Measurements from ENCODE around the gene GPA33. TPM values are rescaled to one million over a fixed set of nuclear protein-coding genes. Genes with fewer than 3 reads are reported as not detected.
A peak's percentile ranks its signal among the peaks of the same experiment; 100 is the strongest.

GPA33 gene
- total RNA-seq, 4 donors from 2014 or later = 87.4 to 568 (median 509) TPM

GRCh38 chr1:167064621-167065020 is 25.6 kb downstream of the GPA33 start:
- Histone ChIP-seq H3K9me3 (no peaks in the 10 kb centered on the region), H3K36me3 (no peaks in the 10 kb centered on the region), H3K4me3 (no peak overlapping the region), H3K27ac (peak overlapping the region; percentile 64 to 80 (median 73)), H3K27me3 (no peaks in the 10 kb centered on the region), H3K4me1 (peaks cover 0 to 25% (median 17%) of the 10 kb centered on the region in 4 donors)
- in situ Hi-C loops (cut with MboI; ENCODE audit: low pct_ligation_motif_present in 1 of 4, low pct_unique_long_range_greater_than_20kb in 1 of 4, low sequenced_read_pairs in 3 of 4) = loop anchor here (5.0 to 25.0 kb wide), 9 partner anchors 58 to 473 kb away; no protein-coding TSS in a partner anchor
- TF ChIP-seq CTCF (IDR thresholded peaks at IDR 0.05) (no peak), EP300 (IDR thresholded peaks at IDR 0.05; ENCODE audit: low read depth) (no peak), POLR2AphosphoS5 (IDR thresholded peaks at IDR 0.05) (no peak), POLR2A (IDR thresholded peaks at IDR 0.05) (no peak)
- intact Hi-C loops (cut with DNase I; ENCODE audit: low total_unique reads) = loop anchor here (5.0 to 10.0 kb wide), 2 partner anchors 378 to 470 kb away; no protein-coding TSS in a partner anchor
- 79% methylated on average over 9 of the region's 9 CpGs; no CpG with 5 or more reads in 1 of the 2 donors for WGBS, 2 donors (ENCODE audit: low coverage in 1 of 2)
- no peak for DNase-seq

- intact Hi-C loops (cut with DNase I; ENCODE audit: low total_unique reads) = loop anchor here (10.0 kb wide), 1 partner anchor 474 kb away; no protein-coding TSS in a partner anchor
- no peak for TF ChIP-seq CTCF (IDR thresholded peaks at IDR 0.05)
- no peak for TF ChIP-seq POLR2A (IDR thresholded peaks at IDR 0.05)
- no peak for TF ChIP-seq POLR2AphosphoS5 (IDR thresholded peaks at IDR 0.05)
- no peak for TF ChIP-seq EP300 (IDR thresholded peaks at IDR 0.05; ENCODE audit: low read depth)
Observed at GRCh38 chr1:167061073-167061464, 29.1 kb downstream of the GPA33 start.

GRCh38 chr1:167060141-167061072 is 29.8 kb downstream of the GPA33 start:
- whole genome bisulfite sequencing, 2 donors (ENCODE audit: low coverage in 1 of 2) = 73 to 76% methylated on average over 2 to 10 of the region's 10 CpGs
- no peaks in the 10 kb centered on the region for H3K36me3 ChIP-seq
- H3K4me3 ChIP-seq = no peak overlapping the region
- peaks cover 0 to 14% (median 8%) of the 10 kb centered on the region in 4 donors for H3K4me1 ChIP-seq
- no peak for TF ChIP-seq POLR2A (IDR thresholded peaks at IDR 0.05)
- no peak for TF ChIP-seq EP300 (IDR thresholded peaks at IDR 0.05; ENCODE audit: low read depth)
- TF ChIP-seq CTCF (IDR thresholded peaks at IDR 0.05) = peak in 2 of 5 experiments; percentile 5 to 9
- no peak for TF ChIP-seq POLR2AphosphoS5 (IDR thresholded peaks at IDR 0.05)
- H3K9me3 ChIP-seq = no peaks in the 10 kb centered on the region
- H3K27me3 ChIP-seq = no peaks in the 10 kb centered on the region
- no peak for DNase-seq
- intact Hi-C loops (cut with DNase I; ENCODE audit: low total_unique reads) (loop anchor here (10.0 kb wide), 1 partner anchor 474 kb away; no protein-coding TSS in a partner anchor), in situ Hi-C loops (cut with MboI; ENCODE audit: low pct_ligation_motif_present in 1 of 4, low pct_unique_long_range_greater_than_20kb in 1 of 4, low sequenced_read_pairs in 3 of 4) (loop anchor here (5.0 to 25.0 kb wide), 7 partner anchors 148 to 477 kb away; no protein-coding TSS in a partner anchor)
- no peak overlapping the region for H3K27ac ChIP-seq

More at GRCh38 chr1:167061073-167061464, 29.1 kb downstream of the GPA33 start:
- Histone ChIP-seq H3K4me1 (peaks cover 0 to 19% (median 10%) of the 10 kb centered on the region in 4 donors), H3K27me3 (no peaks in the 10 kb centered on the region), H3K27ac (no peak overlapping the region), H3K9me3 (no peaks in the 10 kb centered on the region), H3K36me3 (no peaks in the 10 kb centered on the region), H3K4me3 (no peak overlapping the region)
- no peak for DNase-seq
- WGBS, 2 donors (ENCODE audit: low coverage in 1 of 2) = 90 to 100% methylated on average over 3 of the region's 3 CpGs
- in situ Hi-C loops (cut with MboI; ENCODE audit: low pct_ligation_motif_present in 1 of 4, low pct_unique_long_range_greater_than_20kb in 1 of 4, low sequenced_read_pairs in 3 of 4) = loop anchor here (5.0 to 25.0 kb wide), 7 partner anchors 149 to 476 kb away; no protein-coding TSS in a partner anchor

- no peak overlapping the region for H3K4me3 ChIP-seq
- intact Hi-C loops (cut with DNase I; ENCODE audit: low total_unique reads) (loop anchor here (1.0 to 10.0 kb wide), 3 partner anchors 148 to 475 kb away; no protein-coding TSS in a partner anchor), in situ Hi-C loops (cut with MboI; ENCODE audit: low pct_ligation_motif_present in 1 of 4, low pct_unique_long_range_greater_than_20kb in 1 of 4, low sequenced_read_pairs in 3 of 4) (loop anchor here (5.0 to 25.0 kb wide), 8 partner anchors 135 to 478 kb away; no protein-coding TSS in a partner anchor)
- no peaks in the 10 kb centered on the region for H3K9me3 ChIP-seq
- 65 to 88% methylated on average over 1 of the region's 1 CpG for WGBS, 2 donors (ENCODE audit: low coverage in 1 of 2)
- H3K27ac ChIP-seq = no peak overlapping the region
- no peak for DNase-seq
- TF ChIP-seq POLR2A (IDR thresholded peaks at IDR 0.05) = no peak
- TF ChIP-seq CTCF (IDR thresholded peaks at IDR 0.05) = no peak
- no peaks in the 10 kb centered on the region for H3K36me3 ChIP-seq
- peaks cover 0 to 8% (median 2%) of the 10 kb centered on the region in 4 donors for H3K4me1 ChIP-seq
- no peaks in the 10 kb centered on the region for H3K27me3 ChIP-seq
Observed at GRCh38 chr1:167059809-167060107, 30.4 kb downstream of the GPA33 start.

Data from transverse colon (tissue), 4 donors.